Kasumi-1 (cell line): ENCODE data around the gene DLL3.

Experiments
- DNase-seq, 2 experiments: peaks; one replicate each; lab custom pipeline; 2025; lab: John Stamatoyannopoulos, UW

DLL3 gene

GRCh38 chr19:39481676-39482075 is 17.1 kb upstream of the DLL3 start:
- no peak for DNase-seq

- no peak for DNase-seq
Measured at GRCh38 chr19:39483141-39483540, 15.6 kb upstream of the DLL3 start.

GRCh38 chr19:39489756-39490155 is 9.0 kb upstream of the DLL3 start:
- DNase-seq: no peak

- DNase-seq: no peak
Measured at GRCh38 chr19:39492225-39492624, 6.5 kb upstream of the DLL3 start.

- no peak for DNase-seq
Measured at GRCh38 chr19:39492788-39493187, 6.0 kb upstream of the DLL3 start.

- DNase-seq: no peak
Measured at GRCh38 chr19:39494661-39495060, 4.1 kb upstream of the DLL3 start.

- DNase-seq: no peak
Measured at GRCh38 chr19:39496063-39496462, 2.7 kb upstream of the DLL3 start.

- no peak for DNase-seq
Measured at GRCh38 chr19:39497701-39497995, 1.1 kb upstream of the DLL3 start.

- peak; percentile 49 to 61 for DNase-seq
Measured at GRCh38 chr19:39497996-39498797, 550 bp upstream of the DLL3 start.

- no peak for DNase-seq
Measured at GRCh38 chr19:39499932-39500331, 1.2 kb downstream of the DLL3 start.

- no peak for DNase-seq
Measured at GRCh38 chr19:39500543-39500942, 1.8 kb downstream of the DLL3 start.

GRCh38 chr19:39501340-39501739 is 2.6 kb downstream of the DLL3 start:
- no peak for DNase-seq

- DNase-seq: peak; percentile 56 to 58
Measured at GRCh38 chr19:39502640-39503417, 4.1 kb downstream of the DLL3 start.

- no peak for DNase-seq
Measured at GRCh38 chr19:39506598-39506943, 7.8 kb downstream of the DLL3 start.

GRCh38 chr19:39506944-39507714 is 8.4 kb downstream of the DLL3 start:
- DNase-seq: peak; percentile 64 to 74

GRCh38 chr19:39507715-39508364 is 9.1 kb downstream of the DLL3 start:
- no peak for DNase-seq

- DNase-seq: no peak
Measured at GRCh38 chr19:39508629-39509028, 9.9 kb downstream of the DLL3 start.

GRCh38 chr19:39509233-39509632 is 10.5 kb downstream of the DLL3 start:
- no peak for DNase-seq

- DNase-seq: no peak
Measured at GRCh38 chr19:39512988-39513387, 14.2 kb downstream of the DLL3 start.

- no peak for DNase-seq
Measured at GRCh38 chr19:39514840-39515550, 16.2 kb downstream of the DLL3 start, which contains the start of gene SELENOV. TSS of gene SELENOV (plus strand) at chr19:39515139. CDS start at chr19:39515213, 74 bp downstream.

GRCh38 chr19:39515551-39516191 is 16.9 kb downstream of the DLL3 start:
- DNase-seq: no peak
